IPS DF 19.7 (cell line): ENCODE results near the gene USH1G.
"Not testable (repeated sequence)": the region's sequence is repeated elsewhere in the genome, so short reads cannot be mapped to it uniquely, and the experiment has no call there.

Experiments
- DNase-seq: peaks from one replicate; pipeline ENCODE4 v3.0.0-alpha.2; 2013; ENCODE audit warnings: low read depth, low spot score

Gene USH1G

DNA sequence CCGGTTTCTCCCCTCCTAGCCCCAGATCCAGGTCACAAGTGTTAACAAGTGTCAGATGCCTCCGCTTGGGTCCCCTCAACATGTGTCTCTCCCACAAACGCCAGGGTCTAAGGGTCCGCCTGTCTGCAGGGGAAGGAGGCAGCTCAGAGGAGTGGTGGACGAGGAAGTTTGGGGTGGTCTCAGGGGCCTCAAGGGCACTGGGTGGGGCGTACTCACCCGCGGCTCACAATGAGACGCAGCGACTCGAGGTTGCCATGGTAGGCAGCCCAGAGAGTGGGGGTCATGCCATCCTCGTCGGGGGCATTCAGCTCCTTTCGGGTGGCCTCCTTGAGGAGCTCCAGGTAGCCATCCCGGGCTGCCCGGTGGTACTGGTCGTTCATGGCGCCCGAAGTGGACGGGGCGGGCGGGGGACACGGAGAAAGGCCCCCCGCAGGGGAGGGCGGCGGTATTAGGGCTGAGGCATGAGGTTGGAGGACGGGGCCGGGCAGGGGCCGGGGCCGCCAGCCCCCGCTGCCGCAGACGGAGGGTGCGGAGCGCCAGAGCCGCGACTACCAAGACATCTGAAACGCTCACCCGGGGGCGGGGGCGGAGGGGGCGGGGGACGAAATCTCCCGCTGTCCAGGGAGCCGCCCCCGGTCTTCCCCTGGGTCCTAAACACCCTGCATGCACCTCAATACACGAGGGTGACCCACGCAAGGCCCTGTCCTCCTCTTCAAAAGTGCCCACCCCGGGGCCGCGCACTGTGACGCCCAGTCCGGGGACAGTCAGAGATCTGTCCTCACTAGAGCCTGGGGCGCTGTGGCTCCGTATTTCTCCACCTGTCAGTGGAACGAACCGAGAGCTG, at the start of gene USH1G:
TSS of gene USH1G (minus strand) at position 562 of the 844 bp plus-strand sequence. CDS start at position 380, 182 bp downstream.
- no peak for DNase-seq

DNA sequence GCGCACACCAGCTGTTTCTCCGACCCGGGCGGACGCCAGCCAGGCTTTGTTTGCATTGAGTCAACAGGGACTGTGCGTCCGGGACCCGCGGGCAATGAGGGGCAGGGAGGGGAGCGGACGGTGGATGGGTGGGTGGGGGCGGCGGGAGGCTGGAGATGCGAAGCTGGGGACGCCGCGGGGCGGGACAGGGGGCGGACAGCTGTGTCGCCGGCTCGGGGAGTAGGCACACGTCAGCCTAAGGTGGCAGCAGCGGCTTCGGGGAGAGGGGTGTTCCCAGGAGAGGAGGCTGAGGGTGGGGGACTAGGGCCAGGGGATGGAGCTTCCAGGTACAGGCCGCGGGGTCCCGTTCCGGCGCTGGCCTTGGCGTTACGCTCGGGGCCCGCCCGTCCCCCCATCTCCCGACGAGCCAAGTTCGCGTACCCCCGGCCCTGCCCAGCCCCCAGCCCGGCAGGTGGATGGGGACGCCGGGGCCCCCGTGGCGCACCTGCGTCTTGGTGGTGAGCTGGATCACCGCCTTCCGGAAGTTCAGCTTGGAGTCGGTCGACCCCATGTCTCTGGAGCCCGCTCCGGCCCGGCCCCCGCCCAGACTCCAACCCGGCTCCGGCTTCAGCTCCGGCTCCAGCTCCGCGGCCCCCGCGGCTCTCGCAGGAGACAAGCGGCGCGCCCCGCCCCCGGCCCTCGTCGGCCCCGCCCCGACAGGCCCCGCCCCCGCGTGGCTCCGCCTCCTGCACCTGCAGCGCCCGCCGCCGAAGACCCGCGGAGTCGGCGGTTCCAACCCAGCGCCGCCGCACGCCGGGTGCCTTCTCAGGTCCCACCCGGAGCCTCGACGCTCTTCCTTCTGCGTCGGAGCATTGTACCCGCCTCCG, 49.3 kb upstream of the USH1G start, which contains the start of gene HID1:
TSS of gene HID1 (minus strand) at position 653 of the 866 bp plus-strand sequence. CDS start at position 550, 103 bp downstream.
- DNase-seq = no peak

DNA sequence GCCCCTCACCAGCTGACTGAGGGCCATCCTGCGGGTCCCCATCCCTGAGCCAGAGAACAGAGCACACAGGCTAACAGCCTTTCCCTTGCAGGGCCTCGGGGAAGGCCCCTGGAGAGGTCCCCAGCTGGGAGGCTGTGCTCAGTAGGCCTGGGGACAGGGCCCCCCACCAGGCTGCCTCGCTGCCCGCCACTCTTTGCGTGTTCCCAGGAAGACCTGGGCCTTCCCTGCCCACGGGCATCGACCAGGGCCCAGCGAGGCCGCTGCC, 48.7 kb upstream of the USH1G start:
- DNase-seq = no peak

DNA sequence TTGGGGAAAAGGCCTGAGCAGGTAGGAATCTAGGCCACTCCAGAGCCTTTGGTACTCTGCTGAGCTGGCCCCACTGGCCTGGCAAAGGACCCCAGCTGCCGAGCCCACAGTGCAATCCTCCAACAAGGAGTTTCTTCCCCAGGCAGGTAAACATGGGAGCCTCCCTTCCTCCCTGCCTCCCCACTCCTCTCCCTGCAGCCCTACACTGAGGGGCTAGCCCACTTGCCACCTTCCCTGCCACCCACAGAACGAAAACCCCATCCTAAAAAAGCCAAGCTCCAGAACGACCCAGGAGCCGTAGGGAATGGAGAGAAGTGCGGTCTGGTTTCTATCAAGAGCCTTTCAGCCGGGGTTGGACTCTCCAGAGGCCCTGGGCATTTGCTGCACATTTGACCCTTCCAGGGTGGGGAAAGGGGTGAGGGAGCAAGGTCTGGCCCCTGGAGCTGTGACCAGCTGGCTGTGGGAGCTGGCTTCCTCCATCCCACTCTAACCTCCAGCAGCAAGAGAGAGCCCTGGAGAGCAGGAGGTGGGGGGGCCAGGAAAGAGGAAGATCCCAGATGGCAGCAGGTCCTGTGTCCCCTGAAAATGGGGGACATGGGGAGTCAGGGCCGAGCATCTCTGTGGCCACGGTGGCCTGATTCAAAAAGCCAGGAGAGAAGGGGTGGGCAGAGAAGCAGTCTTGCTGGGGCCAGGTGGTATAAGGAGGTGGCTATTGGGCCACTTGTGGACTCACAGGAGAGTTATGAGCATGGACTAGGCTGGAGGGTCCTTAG, 48.2 kb upstream of the USH1G start:
- DNase-seq = no peak

DNA sequence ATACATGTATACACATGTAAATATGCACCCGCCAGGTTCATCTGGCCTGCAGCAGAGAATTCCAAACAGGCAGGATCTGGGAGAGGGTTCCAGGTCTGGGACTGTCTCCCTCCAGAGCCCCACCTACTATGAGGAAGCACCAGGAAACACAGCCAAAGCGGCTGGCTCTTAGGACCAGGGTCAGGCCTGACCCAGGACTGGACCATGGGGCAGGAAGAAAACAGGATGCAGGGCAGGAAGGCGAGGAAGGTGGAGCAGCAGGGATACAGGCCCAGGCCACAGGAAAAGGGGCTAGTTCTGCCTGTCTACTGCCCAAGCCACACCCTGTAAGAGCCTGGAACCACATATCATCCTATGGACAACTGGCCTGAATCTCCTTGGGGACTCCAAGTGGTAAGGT, 47.3 kb upstream of the USH1G start:
- DNase-seq = no peak

DNA sequence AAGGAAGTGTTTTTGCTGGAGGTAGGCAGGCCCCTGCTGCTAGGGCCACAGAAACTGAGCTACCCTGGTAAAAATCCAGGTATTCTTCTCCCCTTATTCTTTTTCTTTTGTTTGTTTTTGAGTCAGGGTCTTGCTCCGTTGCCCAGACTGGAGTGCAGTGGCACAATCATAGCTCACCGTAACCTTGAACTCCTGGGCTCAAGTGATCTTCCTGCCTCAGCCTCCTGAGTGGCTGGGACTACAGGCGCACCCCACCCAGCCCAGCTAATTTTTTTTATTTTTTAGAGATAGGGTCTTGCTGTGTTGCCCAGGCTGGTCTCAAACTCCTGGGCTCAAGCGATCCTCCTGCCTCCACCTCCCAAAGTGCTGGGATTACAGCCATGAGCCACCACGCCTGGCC, 46.4 kb upstream of the USH1G start:
- DNase-seq = not testable (repeated sequence)

DNA sequence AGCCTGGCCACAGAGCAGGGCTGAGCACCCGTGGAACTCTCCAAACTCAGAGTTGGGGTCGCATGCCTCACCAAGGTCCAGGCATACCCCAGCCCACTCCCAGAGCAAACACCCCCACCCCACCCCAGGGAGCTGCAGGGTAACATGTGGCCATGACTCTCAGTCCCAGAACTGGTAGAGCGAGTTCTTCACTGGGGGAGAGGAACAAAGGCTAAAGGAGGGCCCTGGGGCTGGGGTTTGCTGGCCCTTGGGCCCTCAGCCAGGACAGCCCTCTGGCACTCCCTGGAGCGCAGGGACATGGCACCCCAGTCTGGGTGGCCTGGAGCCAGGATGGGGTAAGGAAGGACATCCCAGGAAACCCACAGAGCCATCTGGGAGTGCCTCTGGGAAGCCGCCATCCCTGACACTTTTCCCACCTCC, 45.3 kb upstream of the USH1G start:
- no peak for DNase-seq

DNA sequence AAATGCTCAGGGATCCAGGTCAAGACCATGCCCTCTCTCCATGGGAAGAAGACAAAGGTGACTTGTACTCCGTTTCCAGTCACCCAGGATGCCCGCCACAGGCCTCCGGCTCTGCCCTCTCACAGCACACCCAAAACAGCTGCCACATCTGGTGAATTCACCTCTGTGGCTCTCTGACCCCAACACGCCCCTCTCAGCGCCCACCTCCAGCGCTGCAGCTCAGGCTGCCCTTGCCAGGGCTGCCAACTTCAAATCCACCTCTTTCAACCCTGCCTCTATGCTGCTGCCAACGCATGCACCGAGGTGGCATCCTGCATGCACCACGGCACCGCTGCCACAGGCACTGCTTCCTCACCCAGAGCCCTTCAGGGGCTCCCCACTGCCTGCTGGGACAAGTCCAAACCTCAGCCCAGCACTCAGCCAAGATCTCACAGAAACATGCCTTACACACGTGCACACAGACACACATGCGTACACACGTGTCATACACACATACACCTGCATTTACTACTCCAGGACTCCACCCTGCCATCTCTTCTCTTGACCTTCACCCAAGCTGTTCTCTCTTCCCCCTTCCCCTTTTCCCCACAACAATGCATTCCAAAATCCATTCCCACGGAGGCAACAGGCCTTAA, 42.0 kb upstream of the USH1G start:
- no peak for DNase-seq

DNA sequence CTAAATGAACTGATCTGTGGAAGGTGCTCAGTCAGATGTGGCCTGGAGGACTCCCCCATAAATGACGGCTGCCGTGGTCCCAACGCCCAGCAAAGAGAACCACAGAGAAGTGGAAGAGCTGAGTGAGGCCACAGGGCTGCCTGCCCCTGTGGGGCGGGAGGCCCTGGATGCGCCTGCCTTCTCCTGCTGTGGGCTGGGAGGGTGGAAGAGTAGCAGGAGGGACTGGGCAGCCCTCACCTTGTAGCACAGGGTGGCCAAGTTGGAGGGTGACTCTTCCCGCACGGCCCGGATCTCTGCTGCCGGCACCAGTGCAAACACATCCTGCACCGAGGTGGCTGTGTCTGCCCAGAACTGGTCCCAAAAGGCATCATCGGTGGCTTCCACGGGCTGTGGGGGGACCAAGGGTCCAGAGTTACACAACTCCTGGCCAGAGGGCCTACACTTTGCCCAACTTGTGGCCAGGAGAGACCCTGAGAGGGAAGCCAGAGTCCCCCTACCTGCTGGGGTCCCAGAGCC, 41.2 kb upstream of the USH1G start:
- DNase-seq = no peak

DNA sequence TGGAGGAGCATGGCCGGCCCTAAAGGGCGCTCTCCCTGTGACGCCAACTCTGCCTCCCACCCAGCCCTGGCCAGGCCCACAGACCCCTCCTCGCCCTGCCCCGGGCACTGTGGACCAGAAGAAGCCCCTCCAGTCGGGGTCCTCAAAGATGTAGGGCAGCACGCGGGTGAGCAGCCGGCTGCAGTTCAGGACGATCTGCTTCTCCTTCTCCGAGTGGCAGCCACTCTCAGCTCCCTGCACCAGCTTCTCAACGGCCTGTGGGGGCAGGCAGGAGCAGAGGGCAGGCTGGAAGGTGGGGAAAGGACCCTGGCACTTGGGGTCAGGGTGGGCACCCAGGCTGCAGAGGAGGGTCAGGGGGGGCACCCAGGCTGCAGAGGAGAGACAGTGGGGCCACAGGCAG, 40.6 kb upstream of the USH1G start:
- DNase-seq = no peak

DNA sequence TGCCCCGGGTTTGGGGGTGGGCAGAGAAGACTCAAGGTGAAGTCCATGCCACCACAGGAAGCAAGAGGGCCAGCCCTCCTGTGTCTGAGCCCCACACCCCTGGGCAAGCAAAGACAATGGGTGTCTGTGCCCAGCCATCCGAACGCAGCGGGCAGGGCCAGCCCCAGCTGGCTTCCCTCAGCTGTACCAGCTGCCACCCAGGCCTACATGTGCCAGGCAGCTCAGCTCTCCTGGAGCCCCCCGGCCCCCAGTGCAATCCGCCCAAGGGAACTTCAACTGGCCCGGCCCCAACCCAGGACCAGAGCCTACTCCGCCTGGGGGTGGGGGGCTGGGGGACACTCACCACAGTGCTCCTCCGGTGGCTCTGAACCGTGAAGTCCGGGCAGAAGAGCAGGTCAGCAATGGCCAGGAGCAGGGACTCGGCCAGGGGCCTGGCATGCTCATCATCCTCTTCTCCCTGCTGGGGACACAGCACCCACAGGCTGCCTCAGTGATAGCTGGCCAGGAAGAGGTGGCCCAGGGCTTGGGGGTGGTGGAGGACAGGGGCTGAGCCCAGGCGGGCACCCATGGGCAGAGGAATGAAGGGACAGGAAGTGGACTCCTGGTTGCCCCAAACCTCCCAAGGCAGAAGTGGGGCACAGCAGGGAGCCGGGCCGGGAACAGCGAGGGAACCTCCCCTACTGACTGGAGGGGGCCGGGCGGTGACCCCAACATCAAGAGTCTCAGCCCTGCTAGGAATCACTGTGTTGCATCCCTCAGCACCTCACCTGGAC, 39.8 kb upstream of the USH1G start:
- DNase-seq = no peak

DNA sequence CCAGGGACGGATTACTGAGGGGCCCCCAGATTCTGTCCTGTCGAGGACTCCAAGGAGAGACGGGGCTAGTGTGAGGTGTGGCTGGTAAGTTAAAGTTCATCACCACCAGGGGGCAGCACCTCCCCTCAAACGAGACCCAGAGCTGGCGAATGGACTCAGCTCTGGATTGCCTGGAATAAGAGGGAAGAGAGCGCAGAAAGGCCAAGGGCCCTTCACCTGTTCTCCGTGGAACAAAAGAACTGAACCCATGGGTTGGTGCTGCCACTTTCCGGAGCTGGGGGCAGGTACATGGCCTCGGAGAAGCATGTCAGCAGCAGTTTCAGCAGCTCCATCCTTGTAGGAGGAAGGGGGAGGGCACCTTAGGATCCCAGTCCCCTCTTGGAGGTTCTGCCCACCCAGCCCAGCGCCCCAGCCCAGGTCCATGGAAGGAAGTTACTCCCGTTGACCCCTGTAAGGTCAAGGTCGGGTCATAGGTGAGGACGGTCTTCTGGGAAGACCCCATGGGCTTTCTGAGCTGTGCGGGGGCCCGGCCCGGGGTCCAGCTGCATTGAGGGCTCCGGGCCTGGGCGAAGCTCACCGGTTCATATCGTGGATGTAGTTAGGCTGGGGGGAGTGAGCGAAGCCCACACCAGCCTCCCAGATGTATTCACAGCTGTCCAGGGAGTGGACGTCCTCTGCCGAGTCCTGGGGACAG, 38.7 kb upstream of the USH1G start:
- DNase-seq = peak; percentile 57

DNA sequence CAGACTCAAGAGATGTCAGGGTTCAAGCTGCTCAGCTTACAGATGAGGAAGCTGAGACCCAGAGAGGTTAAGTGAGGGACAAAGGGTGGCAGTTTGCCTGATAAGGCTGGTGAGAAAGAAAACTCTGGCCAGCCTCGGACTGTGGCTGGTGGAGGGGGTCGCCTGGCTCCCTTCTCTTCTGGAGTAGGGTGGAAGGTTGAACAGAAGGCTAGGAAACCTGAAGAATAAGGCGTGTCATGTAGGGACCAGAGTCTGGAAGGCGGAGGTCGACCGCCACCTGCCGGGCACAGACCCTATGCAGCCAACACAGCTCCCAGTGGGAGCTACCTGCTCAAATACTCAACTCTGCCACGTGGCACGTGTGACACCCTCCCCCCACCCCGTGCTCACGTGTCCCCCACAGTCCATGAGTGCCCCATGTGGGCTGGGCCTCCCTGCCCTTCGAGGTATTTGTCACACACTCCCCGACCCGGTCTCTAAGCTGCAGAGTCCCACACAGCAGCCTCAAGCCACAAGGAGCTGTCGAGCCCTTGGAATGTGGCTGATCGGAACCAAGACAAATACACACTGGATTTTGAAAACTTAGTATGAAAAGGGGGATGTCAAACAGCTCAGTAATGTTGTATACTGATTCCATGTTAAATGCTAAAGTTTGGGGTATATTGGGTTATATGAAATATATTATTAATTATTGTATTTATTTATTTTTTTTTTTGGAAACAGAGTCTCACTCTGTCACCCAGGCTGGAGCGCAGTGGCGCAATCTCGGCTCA, 37.7 kb upstream of the USH1G start:
- DNase-seq = peak; percentile 40

DNA sequence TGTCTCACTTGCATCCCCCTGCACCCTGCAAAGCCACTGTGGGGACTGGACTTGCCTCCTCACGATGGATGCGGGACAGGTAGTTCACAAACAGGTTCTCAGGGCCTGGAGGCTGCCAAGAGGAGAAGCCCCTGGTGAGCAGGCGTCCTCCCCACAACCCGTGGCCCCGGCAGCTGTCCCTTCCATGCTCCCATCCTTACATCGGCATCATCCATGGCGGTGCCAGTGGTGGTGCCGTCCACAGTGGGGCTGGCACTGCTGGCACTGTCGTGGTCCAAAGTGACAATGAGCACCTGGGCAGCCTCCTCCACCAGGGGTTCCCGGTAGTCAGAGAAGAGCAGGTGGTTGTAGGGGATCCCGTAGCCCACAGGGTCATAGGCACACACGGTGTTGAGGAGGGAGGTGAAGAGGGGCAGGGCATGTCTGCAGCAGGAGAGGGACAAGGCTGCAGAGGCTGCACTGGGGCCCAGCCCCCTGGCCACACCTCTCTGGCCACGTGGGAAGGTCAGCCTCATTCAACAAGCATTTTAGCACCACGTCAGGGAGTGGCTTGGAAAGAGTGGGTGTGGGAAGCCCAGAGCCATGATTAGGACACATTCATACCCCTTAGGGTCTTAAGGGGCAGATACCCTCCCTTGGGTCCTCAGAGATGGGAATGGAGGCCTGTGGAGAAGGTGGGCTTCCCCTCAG, 36.9 kb upstream of the USH1G start:
- DNase-seq = no peak

DNA sequence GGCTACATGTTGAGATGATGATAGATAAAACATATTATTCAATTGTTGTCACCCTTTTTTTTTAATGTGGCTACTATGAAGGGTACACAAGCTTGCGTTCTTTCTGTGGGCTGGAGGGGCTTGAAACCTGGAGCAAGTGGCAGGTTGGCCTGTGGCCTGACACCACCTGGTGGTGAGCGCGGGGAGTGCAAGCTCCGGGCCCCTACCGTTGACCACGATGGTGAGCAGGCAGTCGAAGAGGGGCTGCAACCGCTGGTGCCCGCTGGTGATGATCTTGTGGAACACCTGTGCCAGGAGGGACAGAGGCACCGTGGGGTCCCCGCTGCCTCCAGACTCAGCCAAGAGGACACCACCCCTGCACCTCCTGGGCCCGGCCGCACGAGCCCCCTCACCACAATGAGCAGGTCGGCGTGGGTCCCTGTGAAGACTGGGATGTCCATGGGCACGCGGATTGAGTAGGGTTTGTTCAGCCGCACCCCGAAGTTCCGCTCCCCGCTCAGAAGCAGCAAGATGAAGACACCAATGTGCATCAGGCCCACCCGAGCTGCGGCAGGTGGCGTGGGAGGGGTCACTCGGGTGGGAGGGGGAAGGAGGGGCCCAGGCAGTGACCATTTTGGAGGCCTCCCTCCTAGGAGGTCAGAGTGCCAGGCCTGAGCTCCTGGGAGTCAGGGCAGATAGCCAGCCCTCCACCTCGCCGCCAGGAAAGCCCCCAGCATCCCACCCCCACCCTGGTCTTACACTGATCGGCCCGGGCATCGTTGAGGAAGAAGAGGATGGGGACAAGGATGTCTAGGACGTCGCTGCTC, 35.1 kb upstream of the USH1G start:
- no peak for DNase-seq

DNA sequence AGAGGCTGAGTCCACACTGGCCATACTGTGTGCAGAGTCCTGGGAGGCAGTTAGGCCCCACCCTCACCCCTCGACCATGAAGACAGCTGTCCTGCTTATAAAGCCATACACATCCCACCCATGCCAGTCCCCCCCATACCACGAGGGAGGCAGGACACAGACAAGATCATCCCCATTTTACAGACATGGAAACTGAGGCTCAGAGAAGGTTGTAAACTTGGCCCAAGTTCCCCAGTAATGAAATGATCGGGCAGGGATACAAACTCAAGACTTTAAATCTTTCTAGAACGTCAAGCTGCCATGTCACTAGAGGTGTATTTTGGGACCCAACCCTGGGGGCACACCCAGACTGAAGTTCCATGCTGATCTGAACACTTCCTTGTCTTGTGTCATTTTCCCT, 33.0 kb upstream of the USH1G start:
- DNase-seq = no peak

DNA sequence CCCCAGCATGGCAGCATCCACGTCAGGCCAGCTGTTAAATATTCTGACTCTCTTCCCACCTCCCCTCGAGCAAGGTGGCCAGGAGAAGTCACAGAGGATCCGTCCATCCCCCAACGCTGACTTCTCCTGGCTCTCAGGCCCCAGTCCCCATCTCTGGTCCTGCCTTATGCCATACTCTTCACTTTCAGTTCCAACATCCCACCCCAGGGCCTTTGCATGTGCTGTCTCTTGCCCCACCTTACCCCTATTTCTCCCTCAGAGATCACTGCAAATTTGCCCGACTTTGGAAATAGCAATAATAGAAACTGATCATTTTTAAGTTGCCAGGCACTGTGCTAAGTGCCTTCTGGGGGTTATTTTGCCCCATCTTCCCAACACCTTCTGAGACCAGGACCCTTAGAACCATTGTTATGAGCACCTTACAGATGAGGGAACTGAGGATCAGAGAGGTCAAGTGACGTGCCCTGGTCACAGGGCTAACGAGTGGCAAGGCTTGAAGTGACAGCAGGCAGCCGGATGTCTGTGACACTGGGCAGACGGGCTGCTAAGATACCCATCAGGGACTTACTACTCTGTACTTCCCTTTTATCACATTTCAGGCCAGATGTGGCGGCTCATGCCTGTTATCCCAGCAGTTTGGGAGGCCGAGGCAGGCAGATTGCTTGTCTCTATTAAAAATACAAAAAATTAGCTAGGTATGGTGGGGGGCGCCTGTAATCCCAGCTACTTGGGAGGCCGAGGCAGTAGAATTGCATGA, 31.8 kb upstream of the USH1G start:
- DNase-seq = no peak
